WI38 (cell line): ENCODE data around the gene E2F8.
"Not testable (repeated sequence)": the region's sequence is repeated elsewhere in the genome, so short reads cannot be mapped to it uniquely, and the experiment has no call there.

Source experiments
- H3K4me3 ChIP-seq: 2 replicates; pipeline ENCODE4 v1.5.1; 2011; ENCODE audit warnings: low read depth, mild to moderate bottlenecking, control low read depth, low read length
- TF ChIP-seq, protein P1 (sequence below): IDR thresholded peaks from 2 replicates; pipeline ENCODE4 v1.5.1; 2012; ENCODE audit warnings: low read depth, mild to moderate bottlenecking, control low read depth, low read length

The E2F8 gene

DNA sequence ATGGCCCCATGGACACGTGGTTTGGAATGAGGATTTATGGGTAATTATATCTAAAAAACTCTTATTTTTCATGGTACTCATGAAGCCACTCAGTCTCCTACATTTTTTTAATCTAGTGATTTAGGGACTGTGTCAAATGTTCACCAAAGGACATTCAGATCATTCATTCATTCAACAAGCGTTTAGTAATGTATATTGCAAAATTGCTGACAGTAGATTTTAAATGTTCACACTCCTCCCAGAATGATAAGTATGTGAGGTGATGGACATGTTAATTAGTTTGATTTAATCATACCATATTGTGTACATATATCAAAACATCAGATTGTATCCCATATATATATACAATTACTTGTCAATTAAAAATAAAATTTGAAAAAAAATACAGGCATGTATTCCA is 40.8 kb upstream of the E2F8 start:
- H3K4me3 ChIP-seq, result no peak overlapping the region
- TF ChIP-seq, protein P1, sequence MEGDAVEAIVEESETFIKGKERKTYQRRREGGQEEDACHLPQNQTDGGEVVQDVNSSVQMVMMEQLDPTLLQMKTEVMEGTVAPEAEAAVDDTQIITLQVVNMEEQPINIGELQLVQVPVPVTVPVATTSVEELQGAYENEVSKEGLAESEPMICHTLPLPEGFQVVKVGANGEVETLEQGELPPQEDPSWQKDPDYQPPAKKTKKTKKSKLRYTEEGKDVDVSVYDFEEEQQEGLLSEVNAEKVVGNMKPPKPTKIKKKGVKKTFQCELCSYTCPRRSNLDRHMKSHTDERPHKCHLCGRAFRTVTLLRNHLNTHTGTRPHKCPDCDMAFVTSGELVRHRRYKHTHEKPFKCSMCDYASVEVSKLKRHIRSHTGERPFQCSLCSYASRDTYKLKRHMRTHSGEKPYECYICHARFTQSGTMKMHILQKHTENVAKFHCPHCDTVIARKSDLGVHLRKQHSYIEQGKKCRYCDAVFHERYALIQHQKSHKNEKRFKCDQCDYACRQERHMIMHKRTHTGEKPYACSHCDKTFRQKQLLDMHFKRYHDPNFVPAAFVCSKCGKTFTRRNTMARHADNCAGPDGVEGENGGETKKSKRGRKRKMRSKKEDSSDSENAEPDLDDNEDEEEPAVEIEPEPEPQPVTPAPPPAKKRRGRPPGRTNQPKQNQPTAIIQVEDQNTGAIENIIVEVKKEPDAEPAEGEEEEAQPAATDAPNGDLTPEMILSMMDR, result no peak

DNA sequence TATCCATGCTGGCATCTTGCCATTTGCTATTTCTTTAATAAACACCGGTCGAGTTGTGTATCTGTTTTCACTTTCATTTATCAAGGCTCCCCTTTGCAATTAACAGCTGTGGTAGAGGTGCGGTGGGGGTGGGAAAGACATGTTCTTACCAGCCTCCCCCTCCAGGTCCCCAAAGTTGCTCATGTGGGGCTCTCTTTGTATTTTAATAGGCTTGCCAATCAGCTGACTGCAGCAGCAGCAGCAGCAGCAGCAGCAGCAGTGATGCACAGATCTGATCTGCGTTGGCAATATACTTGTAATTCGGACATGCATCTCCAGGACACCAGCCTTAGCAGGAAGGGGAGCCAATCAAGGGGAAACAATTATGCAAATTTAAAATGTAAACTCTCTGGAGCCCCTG is 40.3 kb upstream of the E2F8 start:
- H3K4me3 ChIP-seq, result 0 out of 2 replicates have a peak overlapping the region, but pooled peaks have one; percentile 11
- TF ChIP-seq, protein P1, result no peak

DNA sequence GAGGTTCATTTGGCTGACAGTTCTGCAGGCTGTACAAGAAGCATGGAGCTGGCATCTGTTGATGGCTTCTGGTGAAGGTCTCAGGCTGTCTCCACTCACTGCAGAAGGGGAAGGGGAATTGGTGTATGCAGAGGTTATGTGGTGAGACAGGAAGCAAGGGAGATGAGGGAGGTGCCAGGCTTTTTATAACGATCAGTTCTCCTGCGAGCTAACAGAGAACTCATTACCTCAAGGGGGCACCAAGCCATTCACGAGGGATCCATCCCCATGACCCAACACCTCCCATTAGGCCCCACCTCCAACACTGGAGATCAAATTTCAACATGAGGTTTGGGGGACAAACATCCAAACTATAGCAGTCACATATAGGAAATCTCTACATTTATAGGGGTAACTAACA is 38.7 kb upstream of the E2F8 start:
- TF ChIP-seq, protein P1, result no peak
- no peak overlapping the region for H3K4me3 ChIP-seq

DNA sequence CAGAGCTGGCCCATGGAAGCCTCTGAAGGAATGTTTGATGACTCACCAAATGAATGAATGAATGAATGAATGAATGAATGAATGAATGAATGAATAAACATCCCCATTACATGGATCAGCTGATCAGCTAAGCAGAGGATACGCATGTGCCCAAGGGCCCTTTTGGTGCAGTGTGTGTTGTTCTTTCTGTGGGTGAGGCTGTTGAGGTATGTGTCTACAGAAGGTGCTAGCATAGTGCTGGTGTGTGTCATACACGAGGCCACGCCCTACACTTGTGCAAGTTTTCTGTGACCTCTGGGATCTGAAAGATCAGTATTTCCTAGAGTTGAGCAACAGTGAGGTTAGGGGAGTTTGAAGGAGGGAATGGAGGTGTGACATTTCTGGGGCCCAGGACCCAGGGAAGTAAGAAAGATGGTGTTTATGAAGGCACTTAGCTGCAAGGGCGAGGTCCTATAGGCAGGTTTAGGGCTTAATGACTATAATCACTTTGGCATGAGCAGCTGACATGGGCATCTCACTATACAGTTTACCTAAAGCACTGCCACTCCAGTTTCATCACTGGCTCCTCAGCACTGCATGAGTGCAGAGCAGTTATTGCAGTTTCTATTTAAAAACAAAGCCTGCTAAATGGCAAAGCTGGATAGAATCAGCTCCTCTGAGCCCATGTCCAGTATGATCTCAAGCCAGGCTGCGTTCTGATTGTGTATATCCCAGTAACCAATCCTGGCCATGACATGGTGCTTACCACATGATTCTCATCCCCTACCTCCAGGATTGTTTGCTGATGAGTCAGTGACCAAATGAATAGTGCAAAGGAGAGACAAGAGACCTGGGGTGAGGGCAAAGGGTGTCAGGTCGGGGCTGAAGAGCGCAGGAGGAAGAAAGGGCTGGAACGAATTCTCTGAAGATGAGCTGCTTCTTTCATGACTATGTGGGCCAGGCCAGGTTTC is 36.4 kb upstream of the E2F8 start:
- no peak overlapping the region for H3K4me3 ChIP-seq
- TF ChIP-seq, protein P1, result no peak

DNA sequence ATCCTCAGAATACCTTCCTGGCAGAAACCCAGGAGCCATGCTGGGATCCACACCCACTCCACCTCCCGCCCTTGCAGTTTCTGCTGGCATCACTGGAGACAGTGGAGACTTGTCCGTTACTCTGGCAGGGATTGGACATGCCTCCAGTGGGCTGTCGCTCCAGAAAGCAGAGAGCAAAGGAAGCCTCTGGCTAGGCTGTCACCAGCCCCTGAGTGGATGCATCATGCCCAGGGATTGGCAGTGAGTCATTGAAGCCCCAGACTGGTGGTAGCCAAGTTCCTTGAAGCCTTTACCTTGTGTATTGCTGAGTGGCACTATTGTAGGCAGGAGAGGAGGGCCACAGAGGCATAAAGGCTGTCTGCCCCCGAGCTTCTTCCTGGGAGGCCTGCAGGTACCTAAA is 34.8 kb upstream of the E2F8 start:
- TF ChIP-seq, protein P1, result no peak
- H3K4me3 ChIP-seq, result no peak overlapping the region

DNA sequence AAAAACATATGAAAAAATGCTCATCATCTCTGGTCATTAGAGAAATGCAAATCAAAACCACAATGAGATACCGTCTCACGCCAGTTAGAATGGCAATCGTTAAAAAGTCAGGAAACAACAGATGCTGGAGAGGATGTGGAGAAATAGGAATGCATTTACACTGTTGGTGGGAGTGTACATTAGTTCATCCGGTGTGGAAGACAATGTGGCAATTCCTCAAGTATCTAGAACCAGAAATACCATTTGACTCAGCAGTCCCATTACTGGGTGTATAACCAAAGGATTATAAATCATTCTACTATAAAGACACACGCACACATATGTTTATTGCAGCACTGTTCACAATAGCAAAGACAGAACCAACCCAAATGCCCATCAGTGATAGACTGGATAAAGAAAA is 32.5 kb upstream of the E2F8 start:
- not testable (repeated sequence) for H3K4me3 ChIP-seq

DNA sequence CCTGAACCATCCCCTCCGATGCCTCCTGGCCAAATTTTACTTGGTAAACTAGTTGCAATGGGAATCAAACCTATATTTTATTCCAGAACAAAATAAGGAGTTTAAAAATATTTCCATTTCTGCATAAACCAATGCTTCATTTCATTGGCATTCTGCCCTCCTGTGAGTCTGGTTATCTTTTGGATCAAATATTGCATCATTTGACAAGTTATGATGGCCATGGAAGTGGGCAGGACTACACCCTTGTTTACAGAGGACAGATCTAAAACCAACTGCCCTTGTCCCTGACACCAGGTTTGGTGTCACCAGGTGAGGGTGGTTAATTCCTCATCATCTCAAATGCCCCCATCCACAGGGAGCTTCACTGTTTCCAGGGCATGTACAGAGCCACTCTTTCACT is 28.2 kb upstream of the E2F8 start:
- TF ChIP-seq, protein P1, result no peak
- no peak overlapping the region for H3K4me3 ChIP-seq
